NCI-H2081 treated with DMSO at 0.1 percent for 48 hours (cell line): ENCODE measurements around the gene ZFP36.
"Not testable (repeated sequence)": the region's sequence is repeated elsewhere in the genome, so short reads cannot be mapped to it uniquely, and the experiment has no call there.

ENCODE experiments used
- DNase-seq: peaks from one replicate; lab custom pipeline; 2025; lab: John Stamatoyannopoulos, UW

The ZFP36 gene, protein sequence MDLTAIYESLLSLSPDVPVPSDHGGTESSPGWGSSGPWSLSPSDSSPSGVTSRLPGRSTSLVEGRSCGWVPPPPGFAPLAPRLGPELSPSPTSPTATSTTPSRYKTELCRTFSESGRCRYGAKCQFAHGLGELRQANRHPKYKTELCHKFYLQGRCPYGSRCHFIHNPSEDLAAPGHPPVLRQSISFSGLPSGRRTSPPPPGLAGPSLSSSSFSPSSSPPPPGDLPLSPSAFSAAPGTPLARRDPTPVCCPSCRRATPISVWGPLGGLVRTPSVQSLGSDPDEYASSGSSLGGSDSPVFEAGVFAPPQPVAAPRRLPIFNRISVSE

GRCh38 chr19:39406656-39407409 lies at the start of gene ZFP36:
ZFP36 (plus strand) TSS chr19:39406847; CDS start chr19:39406905, 58 bp downstream.
- DNase-seq, result no peak

DNA sequence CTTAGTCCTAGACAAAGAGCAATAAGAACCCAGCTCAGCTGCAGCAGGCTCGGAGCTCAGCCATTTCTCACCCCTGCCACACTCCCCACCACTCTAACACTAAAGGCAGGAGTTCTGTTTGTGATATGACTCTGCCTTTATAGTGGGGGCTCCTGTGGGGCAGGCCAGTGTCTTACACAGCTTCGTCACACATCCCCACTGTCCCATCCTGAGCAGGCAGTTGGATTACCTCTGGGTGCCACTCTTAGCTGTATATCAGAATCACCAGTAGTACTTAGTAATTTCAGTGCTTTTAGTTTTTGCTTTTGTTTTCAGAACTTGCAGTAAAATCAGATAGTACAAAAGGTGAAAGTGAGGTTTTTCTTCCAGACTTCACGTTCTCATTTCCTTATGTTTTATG lies 47.6 kb upstream of the ZFP36 start:
- DNase-seq, result no peak

GRCh38 chr19:39360599-39360998 lies 46.0 kb upstream of the ZFP36 start:
- DNase-seq, result no peak

GRCh38 chr19:39362682-39363657 lies 43.7 kb upstream of the ZFP36 start:
- DNase-seq, result no peak

DNA sequence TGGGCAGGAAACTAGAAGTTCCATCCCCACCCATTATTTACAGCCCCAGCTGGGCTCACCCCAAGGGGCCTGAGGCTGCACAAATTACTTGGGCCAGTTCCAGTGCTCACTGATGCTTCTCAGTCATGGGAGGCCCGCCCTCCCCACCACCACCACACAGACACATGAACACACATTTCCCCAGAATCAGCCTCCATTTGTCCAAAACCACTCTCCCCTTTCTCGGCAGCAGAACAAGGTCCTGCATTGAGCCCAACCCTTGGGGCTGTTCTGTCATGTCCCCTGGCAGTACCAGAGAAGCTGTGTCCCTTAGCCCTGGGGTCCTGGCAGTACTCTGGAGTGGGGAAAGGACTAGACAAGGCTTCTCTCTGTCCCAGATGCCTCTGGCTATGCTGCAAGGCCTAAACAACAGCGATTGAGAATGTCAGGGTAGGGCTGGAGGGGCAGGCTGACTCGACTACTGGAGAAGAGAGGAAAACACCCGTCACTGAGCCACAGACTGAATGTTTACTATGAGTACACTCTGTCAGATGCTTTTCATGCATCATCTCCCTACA lies 42.7 kb upstream of the ZFP36 start:
- DNase-seq, result no peak

GRCh38 chr19:39365531-39365930 lies 41.1 kb upstream of the ZFP36 start:
- no peak for DNase-seq

DNA sequence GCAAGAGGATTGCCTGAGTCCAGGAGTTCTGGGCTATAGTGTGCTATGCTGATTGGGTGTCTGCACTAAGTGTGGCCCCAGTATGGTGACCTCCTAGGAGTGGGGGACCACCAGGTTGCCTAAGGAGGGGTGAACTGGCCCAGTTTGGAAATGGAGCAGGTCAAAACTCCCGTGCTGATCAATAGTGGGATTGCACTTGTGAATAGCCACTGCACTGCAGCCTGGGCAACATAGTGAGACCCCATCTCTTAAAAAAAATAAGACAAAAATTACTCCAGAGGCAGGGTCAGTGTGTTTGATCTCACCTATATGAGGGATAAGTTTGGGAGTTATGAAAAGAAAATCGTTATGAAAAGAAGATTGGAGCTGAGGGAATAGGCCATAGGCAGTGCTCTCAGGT lies 37.4 kb upstream of the ZFP36 start:
- DNase-seq, result no peak

GRCh38 chr19:39370735-39371134 lies 35.9 kb upstream of the ZFP36 start:
- DNase-seq, result no peak

DNA sequence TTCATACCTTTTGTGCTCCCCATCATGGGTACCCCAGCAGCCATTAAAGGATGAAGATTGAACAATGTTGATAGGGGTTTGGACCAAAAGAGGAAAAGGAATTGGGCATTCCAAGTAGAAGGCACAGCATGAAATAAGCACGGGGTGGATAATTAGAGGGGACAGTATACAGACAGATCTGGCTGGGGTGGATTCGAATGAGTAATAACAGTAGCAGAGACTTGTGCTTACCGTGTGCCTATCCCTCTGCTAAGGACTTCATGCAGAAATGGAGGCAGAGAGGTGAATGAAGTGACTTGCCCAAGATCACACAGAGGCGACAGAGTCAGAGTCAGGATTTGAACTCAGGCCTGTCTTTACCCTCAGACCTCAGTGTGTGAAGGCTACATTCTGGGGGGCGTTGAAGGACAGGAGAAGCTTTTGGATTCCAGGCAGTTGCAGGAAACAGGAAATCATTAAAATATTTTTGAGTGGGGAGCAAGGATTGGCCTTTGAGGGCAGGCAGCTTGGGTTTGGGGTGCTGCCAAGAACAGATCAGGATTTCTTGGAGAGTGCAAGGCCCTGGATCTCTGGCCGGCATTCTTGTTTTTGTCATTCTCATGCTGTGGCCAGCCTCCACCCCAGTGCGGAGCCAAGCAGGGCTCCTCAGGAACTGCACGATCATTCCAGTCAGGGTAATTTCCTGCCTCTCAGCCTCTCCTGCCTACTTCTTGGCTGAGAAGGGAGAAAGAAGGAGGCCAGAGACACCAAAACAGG lies 34.4 kb upstream of the ZFP36 start:
- DNase-seq, result no peak

DNA sequence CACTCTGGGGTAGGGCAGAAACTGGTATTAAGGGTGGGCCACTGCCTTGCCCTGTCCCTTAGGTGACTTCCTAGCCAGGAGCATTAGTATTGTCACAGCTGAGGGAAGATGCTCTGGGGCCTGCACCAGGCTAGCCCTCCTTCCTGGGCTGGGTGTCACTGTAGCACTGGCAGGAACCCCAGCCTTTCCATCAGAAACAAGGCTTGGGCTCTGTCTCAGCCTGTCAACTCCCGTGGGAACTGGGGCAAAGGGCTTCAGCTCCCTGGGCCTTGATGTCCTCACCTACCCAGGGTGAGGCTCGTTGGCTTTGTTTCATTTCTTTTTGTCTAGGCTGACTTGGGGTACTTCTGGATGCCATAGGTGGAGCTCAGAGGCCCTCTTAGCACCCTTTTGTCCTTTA lies 33.7 kb upstream of the ZFP36 start:
- no peak for DNase-seq

DNA sequence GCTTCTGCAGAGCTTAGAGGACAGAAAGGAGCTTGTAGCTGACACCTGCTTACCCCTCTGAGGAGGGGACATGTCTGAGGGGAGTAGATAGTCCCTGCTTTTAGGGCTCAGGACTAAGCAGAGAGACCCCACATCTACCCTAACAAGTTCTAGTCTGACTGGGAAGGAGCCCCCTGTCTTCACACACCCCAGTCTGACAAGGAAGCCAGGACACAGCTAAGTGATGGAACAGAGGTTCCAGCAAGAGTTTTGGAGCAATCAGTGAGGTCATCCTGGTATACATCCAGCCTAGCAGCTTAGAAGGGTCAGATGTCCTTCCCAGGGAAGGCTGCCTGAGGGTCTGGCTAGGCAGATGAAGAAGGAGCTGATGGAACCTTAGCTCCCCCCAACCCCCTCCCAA lies 30.7 kb upstream of the ZFP36 start:
- DNase-seq, result no peak

DNA sequence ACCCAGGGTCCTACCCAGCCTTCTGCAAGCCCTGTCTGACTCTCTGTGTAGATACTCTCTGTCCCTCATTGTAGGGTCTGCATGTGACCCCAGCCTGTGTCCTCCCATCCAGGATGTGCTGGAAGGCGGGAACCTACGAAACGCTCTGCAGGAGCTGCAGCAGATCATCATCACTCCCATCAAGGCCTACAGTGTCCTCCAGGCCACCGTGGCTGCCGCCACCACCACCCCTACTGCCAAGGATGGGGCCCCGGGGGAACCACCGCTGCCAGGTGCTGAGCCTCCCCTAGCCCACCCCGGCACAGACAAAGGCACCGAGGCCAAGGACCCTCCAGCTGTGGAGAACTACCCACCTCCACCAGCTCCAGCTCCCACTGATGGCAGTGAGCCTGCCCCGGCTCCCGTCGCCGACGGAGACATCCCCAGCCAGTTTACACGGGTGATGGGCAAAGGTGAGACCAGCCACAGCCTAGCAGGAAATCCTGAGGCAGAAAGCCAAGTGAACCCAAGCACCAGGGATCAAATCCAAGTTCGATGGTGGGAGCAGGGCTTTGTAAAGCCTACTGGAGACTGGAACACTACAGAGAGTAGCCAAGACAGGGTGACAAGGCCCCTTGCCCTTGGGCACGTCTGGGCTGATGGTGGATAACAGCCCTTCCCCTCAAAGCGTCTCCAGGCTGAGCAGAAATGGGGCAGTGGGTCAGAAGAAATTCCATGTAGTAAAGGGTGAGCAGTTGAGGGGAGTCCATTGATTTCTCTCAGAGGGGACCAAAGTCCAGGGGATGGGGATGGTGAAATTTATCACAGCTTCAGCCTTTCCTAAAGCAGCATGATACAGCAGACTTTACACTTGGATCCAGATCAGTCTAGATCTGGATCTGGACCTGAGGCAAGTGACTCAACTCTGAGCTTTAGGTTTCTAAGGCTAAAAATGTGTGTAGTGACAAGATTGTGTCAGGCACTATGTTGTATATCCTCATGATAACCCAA lies 29.0 kb upstream of the ZFP36 start:
- DNase-seq, result no peak

- DNase-seq, result not testable (repeated sequence)
Measured at GRCh38 chr19:39379366-39379765, 27.3 kb upstream of the ZFP36 start.

- no peak for DNase-seq
Measured at GRCh38 chr19:39379865-39380396, 26.7 kb upstream of the ZFP36 start.

- DNase-seq, result no peak
Measured at GRCh38 chr19:39380521-39381502, 25.8 kb upstream of the ZFP36 start.

DNA sequence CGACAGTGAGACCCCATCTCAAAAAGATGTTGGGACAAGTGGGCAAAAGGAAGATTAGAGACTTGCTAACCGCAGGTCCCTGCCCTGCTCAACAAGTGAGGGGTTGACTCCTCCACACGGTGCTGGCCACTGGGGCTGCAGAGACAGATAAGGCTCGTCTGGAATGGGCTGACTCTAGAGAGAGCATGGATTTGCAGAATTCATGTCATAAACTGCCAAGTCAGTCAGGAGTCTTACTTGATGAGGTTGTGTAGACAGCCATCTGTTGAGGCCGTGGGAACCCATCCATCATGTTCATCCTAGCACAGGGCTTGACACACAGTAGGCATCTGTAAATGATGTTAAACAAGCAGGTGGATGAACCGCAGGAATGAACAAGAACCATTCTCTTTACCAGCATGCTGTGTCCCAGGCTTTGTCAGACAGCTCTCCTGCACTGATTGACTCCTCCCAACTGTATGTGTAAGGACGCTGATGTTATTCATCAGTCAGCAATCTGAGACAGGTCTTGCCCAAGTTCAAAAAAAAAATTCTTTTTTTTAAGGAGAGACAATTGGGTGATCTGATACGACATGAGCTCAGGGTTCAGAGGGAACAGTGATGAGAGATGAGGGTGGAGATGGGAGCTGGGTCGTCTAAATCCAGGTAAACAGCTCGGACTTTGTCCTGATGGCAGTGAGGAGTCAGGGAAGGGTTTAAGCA lies 24.6 kb upstream of the ZFP36 start:
- no peak for DNase-seq

DNA sequence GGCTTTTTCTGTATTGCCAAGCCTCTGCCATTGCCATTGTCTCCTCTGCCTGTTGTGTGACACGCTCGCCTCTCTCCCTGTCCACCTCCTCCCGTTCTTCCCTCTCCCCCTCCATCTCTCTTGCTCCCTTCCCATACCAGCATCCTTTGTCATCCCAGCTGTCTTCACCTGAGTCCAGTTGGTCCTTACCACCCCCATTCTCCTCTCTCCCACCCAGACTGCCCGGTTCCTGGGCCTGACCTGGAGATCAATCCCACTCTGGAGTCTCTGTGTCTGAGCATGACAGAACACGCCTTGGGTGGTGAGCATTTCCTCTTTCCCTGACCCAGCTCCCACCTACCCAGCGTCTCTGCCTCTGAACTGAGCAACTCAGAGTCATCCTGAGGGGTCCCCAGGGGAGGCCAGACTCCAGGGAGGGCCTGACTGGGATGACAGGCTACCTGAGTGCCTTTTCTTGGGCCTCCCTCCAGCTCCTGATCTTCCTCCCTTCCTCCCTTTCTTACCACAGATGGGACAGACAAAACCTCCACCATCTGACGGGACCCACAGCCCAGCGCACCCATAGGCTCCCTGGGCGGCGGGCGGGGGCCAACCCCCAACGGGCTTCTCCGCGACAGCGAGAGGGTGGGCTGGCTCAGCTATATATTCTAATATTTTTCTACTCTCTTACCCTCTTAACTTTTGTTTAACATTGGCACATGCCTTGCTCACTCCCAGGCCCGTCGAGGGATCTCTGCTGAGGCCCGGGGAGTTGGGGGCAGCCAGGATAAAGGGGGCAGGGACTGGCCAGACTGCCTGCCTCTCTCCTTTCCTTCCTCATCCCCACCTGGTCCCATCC lies 23.4 kb upstream of the ZFP36 start:
- no peak for DNase-seq
